ENCODE data around the gene NEUROG2.

The NEUROG2 gene

DNA sequence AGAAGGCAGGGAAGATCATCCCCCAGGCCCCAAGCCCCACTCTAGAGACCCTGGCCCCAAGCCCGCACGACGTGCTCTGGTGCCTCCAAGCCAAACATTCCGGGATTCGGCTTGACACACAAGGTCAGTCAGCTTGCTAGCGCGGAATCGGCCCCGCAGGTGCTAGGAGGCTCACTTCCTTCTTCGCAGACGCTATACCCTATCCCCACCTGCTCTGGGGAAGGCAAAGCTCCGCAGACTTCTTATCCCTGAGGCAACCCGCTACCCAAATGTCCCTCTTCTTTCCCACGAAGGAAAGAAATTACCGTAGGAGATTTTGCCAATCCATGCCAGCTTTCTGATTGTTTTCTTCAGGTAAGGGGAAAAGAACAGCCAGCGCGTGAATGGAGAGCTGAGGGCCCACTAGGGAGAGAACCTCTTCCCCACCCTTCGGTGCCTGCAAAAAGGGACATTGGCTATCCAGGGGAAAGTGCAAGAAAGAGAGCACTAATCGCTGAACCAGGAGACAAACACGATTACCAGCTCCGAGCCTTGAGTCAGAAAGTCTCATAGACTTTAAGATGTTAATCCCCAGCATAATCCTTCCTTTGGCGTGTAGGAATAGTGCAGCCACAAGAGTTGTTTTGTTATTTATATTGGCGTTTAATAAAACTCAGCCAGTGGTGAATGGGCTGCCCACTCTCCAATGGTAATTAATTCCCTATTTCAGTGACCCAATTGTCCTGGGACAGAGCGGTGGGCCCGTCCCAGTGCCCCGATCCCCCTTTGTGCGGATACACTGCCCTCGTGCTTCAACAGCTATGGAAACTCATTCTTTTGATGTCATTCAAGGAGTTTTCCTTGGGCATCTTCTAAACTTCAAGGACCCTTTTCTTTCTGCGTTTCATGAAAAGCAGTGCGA, 5.4 kb upstream of the NEUROG2 start:
- no peak for DNase-seq (ENCODE audit: low read depth)

- no peak for DNase-seq (ENCODE audit: low read depth)
Measured at GRCh38 chr4:112520598-112521122, 4.7 kb upstream of the NEUROG2 start.

GRCh38 chr4:112519689-112520597, 4.0 kb upstream of the NEUROG2 start:
- DNase-seq (ENCODE audit: low read depth), result no peak

DNA sequence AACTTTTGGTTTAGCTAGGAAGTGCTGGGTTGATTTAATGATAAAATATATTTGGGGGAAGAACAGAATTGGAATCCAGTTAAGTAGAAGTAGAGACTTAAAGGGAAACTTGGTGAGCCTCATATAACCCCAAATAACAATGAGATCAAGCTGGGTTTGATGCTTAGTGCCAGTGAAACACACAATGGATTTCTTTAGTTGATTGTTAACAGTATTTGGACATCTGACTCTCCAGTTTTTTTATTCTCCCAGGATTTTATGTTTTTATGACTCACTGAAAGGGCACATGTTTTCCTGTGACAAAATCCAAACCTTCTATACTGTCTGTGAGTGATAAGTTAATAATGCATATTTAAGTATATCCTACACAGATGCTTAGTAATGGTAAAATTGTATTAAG, 2.7 kb upstream of the NEUROG2 start:
- no peak for DNase-seq (ENCODE audit: low read depth)

- DNase-seq (ENCODE audit: low read depth), result no peak
Measured at GRCh38 chr4:112517911-112518310, 1.9 kb upstream of the NEUROG2 start.

- DNase-seq (ENCODE audit: low read depth), result no peak
Measured at GRCh38 chr4:112517067-112517634, 1.2 kb upstream of the NEUROG2 start.

GRCh38 chr4:112516471-112517066, 589 bp upstream of the NEUROG2 start:
- DNase-seq (ENCODE audit: low read depth), result no peak

DNA sequence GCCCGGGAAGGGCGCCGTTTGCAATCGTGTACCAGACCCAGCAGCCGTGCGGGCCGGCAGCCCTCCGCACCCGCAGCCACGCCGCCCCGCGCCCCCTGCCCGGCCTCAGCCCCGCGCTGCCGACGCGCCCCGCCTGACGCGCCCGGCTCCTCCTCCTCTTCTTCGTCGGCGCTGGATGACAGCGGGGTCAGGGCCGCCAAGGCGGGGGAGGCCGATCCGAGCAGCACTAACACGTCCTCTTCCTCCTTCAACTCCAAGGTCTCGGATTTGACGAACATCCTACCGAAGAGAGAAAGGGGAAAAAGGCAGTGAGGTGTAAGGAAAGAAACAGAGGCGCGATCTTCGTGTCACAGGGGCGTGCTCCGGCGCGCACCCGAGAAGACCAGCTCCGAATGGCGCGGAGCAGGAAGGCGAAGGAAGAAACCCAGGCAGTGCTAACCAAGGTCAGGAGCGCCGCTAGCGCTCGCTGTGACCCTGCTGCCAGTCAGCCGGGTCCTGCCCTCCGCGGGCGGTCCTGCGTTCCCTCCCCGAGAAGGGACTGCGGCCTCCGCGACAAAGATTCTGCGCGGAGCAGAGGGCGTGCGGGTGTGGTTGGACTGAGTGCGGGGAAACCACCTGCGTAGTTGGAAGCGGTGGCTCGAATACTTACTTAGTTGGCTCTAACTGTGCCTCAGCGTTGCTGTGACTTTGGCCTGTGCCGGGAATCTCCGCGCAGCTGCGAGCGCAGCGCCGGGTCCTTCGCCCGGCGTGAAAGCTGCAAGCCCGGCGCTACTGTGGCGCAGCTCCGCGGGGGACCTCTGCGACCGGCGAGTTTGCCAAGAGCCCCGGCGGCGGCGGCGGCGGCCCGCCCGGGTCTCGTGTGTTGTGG, 548 bp downstream of the NEUROG2 start:
- DNase-seq (ENCODE audit: low read depth), result peak; percentile 41

GRCh38 chr4:112514647-112515197, 1.3 kb downstream of the NEUROG2 start:
- peak; percentile 11 for DNase-seq (ENCODE audit: low read depth)

DNA sequence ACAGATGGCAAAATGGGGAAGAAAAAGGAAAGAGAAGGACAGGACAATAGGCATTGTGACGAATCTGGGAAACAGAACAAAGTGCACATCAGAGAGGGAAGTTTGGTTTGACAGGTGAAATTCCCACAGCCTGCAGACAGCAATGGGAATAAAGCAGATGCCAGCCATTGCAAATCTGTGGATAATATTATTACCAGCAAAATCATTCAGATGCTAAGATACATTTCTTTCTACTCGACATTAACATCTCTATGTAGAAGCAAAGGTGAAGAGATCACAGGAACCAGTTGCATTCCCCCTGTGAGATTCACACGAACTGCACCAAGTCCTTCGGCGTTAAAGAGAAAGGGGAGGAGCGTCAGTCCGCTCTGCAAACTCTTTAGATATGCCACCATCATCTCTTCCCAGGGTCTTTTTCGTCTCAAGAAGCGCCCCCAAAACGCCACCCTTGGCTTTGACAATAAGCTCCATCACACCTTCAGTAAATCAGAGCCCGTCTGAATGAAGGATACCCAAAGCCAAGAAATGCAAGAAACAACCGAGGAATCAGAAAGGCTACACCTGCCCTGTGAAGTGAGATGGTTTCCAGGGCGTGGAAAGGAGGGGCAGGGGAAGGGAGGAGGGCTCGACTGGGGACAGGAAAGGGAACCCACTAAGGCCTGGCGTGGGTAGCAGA, 1.9 kb downstream of the NEUROG2 start:
- no peak for DNase-seq (ENCODE audit: low read depth)

GRCh38 chr4:112511803-112512118, 4.2 kb downstream of the NEUROG2 start:
- no peak for DNase-seq (ENCODE audit: low read depth)

DNA sequence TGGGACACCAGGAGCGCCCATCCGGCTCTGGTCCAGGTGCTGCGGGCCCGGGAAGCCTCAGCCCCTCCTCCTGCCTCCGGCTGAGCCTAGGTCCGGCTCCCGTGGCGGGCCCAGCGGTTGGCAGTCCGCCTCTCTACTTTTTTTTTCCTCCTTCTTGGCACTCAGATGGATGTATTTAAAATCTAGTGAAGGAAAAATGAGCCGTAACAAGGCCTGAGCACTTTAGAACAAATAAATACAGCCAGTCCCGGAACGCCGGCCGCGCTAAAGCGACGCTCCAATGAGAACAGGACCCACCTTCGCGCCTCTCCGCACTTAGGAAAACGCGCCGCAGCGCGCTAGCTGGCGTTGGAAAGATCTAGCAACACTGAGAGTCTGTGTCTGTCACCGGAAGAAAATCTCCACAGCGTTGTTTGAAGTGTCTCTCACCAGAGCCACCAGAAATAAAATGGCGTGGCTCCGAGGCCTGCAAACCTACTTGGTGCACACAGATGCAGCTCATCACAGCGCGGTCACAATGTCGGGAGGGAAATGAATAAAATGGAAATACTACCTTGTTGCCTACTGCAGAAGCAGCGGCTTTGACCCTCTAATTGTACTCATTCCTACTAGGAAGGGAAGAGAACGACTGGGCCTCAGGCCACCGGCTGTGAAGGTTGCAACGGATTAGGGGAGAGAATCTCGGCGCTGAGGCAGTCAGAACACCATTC, 4.7 kb downstream of the NEUROG2 start:
- DNase-seq (ENCODE audit: low read depth), result no peak

- no peak for DNase-seq (ENCODE audit: low read depth)
Measured at GRCh38 chr4:112510291-112511092, 5.5 kb downstream of the NEUROG2 start.

DNA sequence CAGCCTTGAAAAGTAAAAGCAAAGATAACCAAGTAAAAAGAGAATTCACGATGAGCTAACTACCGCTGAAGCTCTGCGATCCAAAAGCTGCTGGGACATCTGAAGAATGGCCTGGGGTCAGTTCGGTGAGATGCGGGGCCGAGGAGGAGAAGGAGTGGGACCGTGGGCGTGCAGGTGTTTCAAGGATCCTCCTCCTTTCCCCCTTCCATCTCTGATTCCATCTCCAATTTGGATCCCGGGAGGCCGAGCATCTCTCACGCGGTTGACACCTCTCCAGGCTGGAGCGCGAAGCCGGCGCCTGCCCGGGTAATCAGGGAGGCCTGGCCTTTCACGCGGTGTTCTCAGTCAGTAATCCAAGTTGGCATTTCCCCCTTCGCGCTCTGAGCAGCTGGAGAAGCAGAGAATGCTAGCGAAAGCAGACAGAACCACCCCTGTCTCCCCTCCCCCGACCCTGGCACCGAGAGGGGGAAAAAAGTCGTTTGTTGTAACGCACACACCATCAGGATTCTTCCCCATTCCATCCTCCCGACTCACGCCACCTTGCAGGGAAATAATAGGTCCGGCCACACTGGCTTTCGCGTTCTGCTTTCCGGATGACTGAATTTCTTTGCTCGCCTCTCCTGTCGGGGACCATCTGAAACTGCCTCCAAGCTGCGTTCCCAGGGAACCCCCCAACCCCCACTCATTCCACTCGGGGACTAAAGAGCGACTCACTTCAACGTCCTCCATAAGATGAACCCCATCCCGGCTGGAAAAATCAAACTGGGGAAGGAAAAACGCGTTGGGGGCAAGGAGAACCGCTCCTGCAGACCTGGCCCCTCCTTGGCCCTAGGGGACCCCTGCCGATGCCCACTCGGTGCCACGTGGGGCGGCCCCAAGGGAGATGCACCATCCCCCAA, 6.5 kb downstream of the NEUROG2 start:
- no peak for DNase-seq (ENCODE audit: low read depth)

- no peak for DNase-seq (ENCODE audit: low read depth)
Measured at GRCh38 chr4:112508356-112508755, 7.6 kb downstream of the NEUROG2 start.

DNA sequence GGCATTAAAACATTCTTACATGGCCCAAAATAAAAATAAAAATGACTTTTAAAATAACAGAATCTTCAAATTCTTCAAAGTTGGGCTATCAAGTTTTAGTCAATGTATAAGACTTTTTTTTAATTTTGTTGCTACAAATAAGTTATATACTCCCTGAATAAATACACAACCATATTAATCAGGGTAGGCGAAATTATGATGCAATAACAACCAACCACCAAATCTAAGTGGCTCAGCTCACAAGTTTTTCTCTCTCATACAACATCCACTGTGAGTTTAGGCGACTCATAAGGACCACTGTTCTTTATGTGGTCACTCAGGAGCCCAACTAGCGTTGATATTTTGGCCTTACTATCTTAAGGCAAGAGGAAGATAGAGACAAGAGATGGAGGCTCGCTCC, 11.2 kb downstream of the NEUROG2 start:
- DNase-seq (ENCODE audit: low read depth), result no peak

GRCh38 chr4:112502871-112503270, 13.1 kb downstream of the NEUROG2 start:
- no peak for DNase-seq (ENCODE audit: low read depth)

- DNase-seq (ENCODE audit: low read depth), result no peak
Measured at GRCh38 chr4:112492321-112492720, 23.7 kb downstream of the NEUROG2 start.

Data from iris pigment epithelial cell (primary cell).